OCI-LY7 (cell line): ENCODE data around the gene FLNC.

ENCODE experiments used
- EZH2phosphoT487 ChIP-seq: fragments of 200-600 bp; sonication (generic); IDR thresholded peaks from 2 replicates; pipeline ENCODE4 v1.6.1; 2018; ENCODE audit warnings: low read depth, borderline replicate concordance, mild to moderate bottlenecking, mixed run types, antibody characterized with exemption, low read length, moderate library complexity, mixed read lengths
- TF ChIP-seq, protein P1 (sequence below): fragments of 200-600 bp; sonication (generic); conservative IDR thresholded peaks from 2 replicates; pipeline ENCODE4 v1.5.1; 2014; ENCODE audit warnings: mild to moderate bottlenecking, antibody characterized with exemption, low read length, moderate library complexity, mixed read lengths

GRCh38 chr7:128809363-128809762 lies 20.8 kb upstream of the FLNC start:
- TF ChIP-seq, protein P1, sequence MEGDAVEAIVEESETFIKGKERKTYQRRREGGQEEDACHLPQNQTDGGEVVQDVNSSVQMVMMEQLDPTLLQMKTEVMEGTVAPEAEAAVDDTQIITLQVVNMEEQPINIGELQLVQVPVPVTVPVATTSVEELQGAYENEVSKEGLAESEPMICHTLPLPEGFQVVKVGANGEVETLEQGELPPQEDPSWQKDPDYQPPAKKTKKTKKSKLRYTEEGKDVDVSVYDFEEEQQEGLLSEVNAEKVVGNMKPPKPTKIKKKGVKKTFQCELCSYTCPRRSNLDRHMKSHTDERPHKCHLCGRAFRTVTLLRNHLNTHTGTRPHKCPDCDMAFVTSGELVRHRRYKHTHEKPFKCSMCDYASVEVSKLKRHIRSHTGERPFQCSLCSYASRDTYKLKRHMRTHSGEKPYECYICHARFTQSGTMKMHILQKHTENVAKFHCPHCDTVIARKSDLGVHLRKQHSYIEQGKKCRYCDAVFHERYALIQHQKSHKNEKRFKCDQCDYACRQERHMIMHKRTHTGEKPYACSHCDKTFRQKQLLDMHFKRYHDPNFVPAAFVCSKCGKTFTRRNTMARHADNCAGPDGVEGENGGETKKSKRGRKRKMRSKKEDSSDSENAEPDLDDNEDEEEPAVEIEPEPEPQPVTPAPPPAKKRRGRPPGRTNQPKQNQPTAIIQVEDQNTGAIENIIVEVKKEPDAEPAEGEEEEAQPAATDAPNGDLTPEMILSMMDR: no peak
- TF ChIP-seq EZH2phosphoT487: no peak
